ENCODE data around the gene MOV10.

MOV10 gene

GRCh38 chr1:112737573-112737972, 63.1 kb downstream of the MOV10 start:
- no peaks in the 10 kb centered on the region for H3K36me3 ChIP-seq (ENCODE audit: control insufficient read depth, insufficient read depth, low read length)
- H3K27ac ChIP-seq (ENCODE audit: low read depth, low read length, severe bottlenecking) = no peak overlapping the region
- 83 to 88% methylated on average over 2 to 3 of the region's 3 CpGs for WGBS, 2 experiments (ENCODE audit: insufficient coverage in 2 of 2)

GRCh38 chr1:112743174-112744008, 68.9 kb downstream of the MOV10 start:
- Histone ChIP-seq H3K36me3 (ENCODE audit: control insufficient read depth, insufficient read depth, low read length) (no peaks in the 10 kb centered on the region), H3K27ac (ENCODE audit: low read depth, low read length, severe bottlenecking) (no peak overlapping the region), H3K4me3 (ENCODE audit: extremely low read depth, insufficient read depth, low read length, poor library complexity, severe bottlenecking) (peak overlapping the region; percentile 3), H3K4me1 (ENCODE audit: control insufficient read depth, insufficient read depth, low read length, poor library complexity, severe bottlenecking) (no peaks in the 10 kb centered on the region), H3K9me3 (ENCODE audit: control insufficient read depth, low read length) (no peaks in the 10 kb centered on the region)
- 72 to 77% methylated on average over 36 of the region's 54 CpGs for WGBS, 2 experiments (ENCODE audit: insufficient coverage in 2 of 2)

More at GRCh38 chr1:112737573-112737972, 63.1 kb downstream of the MOV10 start:
- Histone ChIP-seq H3K9me3 (ENCODE audit: control insufficient read depth, low read length) (no peaks in the 10 kb centered on the region), H3K4me3 (ENCODE audit: extremely low read depth, insufficient read depth, low read length, poor library complexity, severe bottlenecking) (no peak overlapping the region), H3K4me1 (ENCODE audit: control insufficient read depth, insufficient read depth, low read length, poor library complexity, severe bottlenecking) (no peaks in the 10 kb centered on the region)

GRCh38 chr1:112744009-112744578, 69.6 kb downstream of the MOV10 start:
- Histone ChIP-seq H3K4me1 (ENCODE audit: control insufficient read depth, insufficient read depth, low read length, poor library complexity, severe bottlenecking) (no peaks in the 10 kb centered on the region), H3K27ac (ENCODE audit: low read depth, low read length, severe bottlenecking) (no peak overlapping the region), H3K4me3 (ENCODE audit: extremely low read depth, insufficient read depth, low read length, poor library complexity, severe bottlenecking) (peak overlapping the region; percentile 3), H3K9me3 (ENCODE audit: control insufficient read depth, low read length) (no peaks in the 10 kb centered on the region), H3K36me3 (ENCODE audit: control insufficient read depth, insufficient read depth, low read length) (no peaks in the 10 kb centered on the region)
- 47 to 52% methylated on average over 57 of the region's 58 CpGs for WGBS, 2 experiments (ENCODE audit: insufficient coverage in 2 of 2)

GRCh38 chr1:112748396-112748795, 73.9 kb downstream of the MOV10 start:
- 94% methylated on average over 8 to 9 of the region's 12 CpGs for WGBS, 2 experiments (ENCODE audit: insufficient coverage in 2 of 2)
- Histone ChIP-seq H3K4me1 (ENCODE audit: control insufficient read depth, insufficient read depth, low read length, poor library complexity, severe bottlenecking) (no peaks in the 10 kb centered on the region), H3K36me3 (ENCODE audit: control insufficient read depth, insufficient read depth, low read length) (no peaks in the 10 kb centered on the region), H3K4me3 (ENCODE audit: extremely low read depth, insufficient read depth, low read length, poor library complexity, severe bottlenecking) (no peak overlapping the region), H3K27ac (ENCODE audit: low read depth, low read length, severe bottlenecking) (no peak overlapping the region), H3K9me3 (ENCODE audit: control insufficient read depth, low read length) (no peaks in the 10 kb centered on the region)
